HG03139 (cell line): ENCODE results near the gene ZNF778.
A peak's percentile ranks its signal among the peaks of the same experiment; 100 is the strongest.

ENCODE experiments used
- ATAC-seq: cut with Tn5 transposase; IDR thresholded peaks from one replicate; pipeline ENCODE4 v1.9.1; 2021; ENCODE audit not compliant: unreplicated experiment

ZNF778 gene

DNA sequence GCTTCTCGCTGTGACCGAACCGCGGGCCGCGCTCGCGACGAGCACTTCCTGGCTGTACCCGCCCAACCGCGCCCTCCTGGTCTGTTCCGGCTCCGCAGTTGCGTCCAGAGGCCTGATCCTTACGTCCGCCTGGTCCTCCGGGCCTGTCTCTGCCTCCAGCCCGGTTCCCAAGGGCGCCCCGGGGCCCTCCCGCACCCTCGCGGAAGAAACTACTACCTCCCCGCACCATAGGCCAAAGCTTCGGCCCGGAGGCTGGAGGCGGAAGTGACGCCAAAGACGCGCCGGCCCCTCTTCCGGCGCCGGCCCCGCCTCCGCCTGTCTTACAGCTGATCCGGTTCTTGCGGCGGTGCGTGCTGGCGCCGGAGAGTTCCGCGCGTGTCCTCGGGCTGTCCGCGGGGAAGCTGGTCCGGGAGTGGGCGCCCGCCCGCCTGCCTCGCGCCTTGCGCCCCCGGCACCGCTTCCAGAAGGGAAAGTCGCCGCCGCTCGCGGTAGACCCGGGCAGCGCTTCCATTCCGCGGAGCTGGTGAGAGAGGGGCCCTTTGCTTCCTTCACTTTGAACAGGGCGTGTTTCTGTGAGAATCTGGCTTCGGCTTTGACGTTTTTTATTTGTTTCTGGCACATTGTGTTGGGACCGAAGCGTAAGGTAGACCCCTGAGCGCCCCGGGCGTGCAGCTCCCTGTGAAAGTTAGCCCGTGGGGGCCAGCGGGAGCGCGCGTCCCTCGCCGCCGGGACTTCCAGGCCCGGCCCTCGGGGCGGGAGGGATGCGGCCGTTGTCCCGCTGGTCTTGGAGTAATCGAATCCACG, at the start of gene ZNF778:
Gene ZNF778 (plus strand): TSS at position 316 of the 804 bp plus-strand sequence. CDS start 3,425 bp downstream, outside the sequence.
- peak; percentile 81 for ATAC-seq

DNA sequence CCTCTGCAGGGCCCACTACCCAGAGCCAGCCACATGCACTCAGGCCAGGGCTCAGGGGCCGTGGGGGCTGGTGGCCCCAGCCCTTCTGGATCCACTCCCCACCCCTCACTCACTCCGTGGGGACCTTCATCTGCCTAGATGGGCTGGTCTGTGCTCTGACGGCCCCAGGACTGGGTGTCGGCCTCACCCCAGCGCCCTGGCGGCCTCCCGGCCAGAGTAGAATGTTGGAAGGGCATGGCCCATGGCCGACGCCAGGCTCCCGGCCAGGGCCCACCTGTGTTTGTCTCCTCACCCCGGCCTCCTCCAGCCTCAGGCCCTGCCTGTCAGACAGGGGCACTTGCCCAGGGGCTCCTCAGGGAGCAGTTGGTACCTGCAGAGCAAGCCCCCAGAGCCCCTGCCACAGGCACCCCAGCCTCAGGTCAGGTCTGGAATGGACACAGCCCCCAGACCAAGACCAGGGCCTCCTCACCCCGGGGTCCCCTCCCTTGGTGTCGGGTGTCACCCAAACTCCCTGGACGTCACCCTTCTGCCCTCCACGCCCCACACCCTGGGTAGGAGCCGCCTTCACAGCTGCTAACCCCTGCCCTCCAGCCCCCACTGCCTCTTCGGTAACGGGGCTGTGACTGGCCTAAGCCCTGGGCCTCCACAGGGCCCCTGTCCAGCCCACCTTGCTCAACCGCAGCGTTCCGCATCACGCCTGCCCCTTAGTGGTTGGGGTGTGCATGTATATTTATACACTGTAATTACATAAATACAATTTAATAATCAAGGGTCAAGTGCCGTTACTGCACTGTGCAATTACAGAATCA, 48.9 kb upstream of the ZNF778 start:
- no peak for ATAC-seq

DNA sequence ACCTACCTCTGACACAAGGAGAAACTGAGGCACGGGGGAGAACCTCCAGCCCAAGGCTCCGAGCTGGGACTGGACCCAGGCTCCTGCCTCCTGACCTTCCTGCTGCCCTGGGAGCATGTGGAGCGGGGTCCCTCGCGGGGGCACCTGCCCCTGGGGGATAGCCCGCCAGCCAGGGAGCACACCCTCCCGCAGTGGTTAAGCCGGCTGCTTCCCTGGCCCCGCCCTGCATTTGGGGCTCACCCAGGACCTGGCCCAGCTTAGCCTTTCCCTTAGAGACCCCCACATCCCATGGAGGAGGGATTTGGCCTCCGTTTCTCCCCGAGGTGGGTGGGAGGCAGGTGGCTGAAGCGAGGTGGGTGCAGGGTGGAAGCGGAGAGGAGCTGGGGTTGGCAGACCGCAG, 47.7 kb upstream of the ZNF778 start:
- no peak for ATAC-seq

DNA sequence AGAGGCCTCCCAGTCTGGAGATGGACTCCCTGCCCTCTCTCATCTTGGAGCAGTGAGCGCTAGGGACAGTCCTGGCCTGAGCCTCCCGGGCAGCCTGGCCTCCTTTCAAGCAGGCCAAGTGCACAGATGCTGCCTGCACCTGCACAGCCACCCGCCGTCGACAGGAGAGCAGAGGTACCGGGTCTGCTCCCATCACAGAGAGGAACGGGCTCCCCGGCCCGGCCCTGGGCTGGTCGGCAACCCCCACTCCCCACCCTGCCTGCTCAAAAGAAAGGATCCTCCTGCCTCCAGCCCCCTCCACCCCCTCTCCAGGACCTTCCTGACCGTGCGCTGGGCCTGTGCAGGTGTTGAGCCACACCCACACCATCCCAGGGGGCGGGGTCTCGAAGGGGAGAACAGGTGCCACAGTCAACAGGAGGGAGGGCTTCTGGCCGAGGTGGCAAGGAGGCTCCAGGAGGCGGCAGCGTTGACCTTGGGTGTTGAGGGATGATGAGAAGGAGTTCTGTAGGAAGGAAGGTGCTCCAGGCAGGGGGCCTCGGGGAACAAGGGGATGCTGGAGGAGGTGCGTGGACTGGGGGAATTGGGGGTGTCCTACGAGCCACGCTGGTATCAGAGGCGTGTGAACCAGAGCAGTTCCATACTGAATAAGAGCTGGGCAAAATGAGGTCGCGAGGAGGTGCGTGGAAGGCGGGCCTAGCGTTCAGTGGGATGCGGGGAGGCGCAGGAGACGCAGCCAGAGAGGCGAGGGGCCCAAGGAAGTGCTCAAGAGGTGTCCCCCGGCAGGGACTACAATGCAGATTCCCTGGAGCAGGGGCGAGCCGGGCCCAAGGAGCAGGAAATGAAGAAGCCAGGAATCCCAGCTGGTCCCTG, 46.9 kb upstream of the ZNF778 start:
- ATAC-seq = no peak

- ATAC-seq = peak; percentile 81
Observed at GRCh38 chr16:89171216-89172170, 46.0 kb upstream of the ZNF778 start, which contains the start of gene CDH15. TSS of gene CDH15 (plus strand) at chr16:89171748. CDS start at chr16:89171832, 84 bp downstream.

GRCh38 chr16:89172171-89172527, 45.4 kb upstream of the ZNF778 start:
- no peak for ATAC-seq

GRCh38 chr16:89172528-89173173, 44.9 kb upstream of the ZNF778 start:
- ATAC-seq = no peak

DNA sequence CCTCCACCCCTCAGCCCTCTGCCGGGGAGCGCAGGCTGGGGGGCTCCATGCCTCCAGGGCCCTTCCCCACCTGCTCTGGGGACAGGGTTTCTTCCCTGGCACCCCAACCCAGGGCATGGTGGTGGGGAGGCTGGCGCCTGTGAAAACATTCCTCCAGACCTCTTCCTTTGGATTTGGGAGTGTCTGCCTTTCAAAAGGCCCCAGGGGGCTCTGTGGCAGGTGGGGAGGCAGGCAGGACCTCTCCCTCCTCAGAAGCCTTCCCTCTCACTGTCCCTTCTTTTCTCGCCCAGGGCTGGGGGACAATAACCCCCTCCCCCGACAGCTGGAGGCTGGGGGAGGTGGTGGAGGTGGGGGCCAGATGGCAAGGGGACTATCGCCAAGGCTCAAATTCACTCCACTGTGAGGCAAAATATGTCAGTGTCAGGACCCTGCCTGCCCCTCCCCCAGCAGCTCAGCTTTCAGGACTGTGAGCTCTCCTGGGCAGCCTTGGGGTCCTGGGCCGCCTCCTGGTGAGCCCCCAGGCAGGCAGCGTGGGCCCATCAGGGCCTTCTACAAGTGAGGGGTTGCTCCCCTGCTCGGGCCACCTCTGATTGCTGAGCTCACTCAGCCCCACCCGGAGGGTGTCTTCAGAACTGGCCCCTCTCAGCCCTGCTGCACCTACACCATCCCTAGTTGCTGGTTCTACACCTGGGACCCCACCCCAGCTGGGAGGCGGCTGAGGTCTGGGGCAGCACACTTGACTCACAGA, 44.2 kb upstream of the ZNF778 start:
- no peak for ATAC-seq

GRCh38 chr16:89174055-89174827, 43.3 kb upstream of the ZNF778 start:
- ATAC-seq = no peak

- no peak for ATAC-seq
Observed at GRCh38 chr16:89174877-89175276, 42.6 kb upstream of the ZNF778 start.

- no peak for ATAC-seq
Observed at GRCh38 chr16:89175280-89176146, 42.0 kb upstream of the ZNF778 start.

DNA sequence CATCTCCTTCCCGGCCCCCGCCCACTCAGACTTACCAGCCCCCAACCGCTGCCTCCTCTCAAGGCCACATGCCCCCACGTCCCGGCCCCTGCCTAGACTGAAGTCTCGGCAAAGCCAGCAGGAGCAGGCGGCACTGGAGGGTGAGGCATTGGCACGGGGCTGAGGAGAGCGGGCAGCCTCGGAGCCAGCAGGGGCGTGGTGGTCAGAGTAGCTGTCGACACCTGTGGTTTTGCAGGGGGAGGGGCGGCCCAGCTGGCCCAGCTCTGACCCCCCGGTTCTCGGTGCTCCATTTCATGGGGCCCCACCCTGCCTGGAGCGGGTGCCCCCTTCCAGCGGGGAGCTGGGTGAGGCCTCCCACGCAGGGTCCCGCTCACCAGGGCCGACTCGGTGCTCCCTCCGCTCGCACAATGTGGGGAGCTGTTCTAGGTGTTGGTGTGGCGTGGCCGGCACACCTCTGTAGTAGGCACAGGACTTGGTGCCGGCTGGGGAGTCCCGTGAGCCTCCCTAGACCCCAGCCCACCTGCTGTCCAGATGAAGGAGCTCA, 41.3 kb upstream of the ZNF778 start:
- no peak for ATAC-seq

GRCh38 chr16:89176717-89177116, 40.8 kb upstream of the ZNF778 start:
- no peak for ATAC-seq

DNA sequence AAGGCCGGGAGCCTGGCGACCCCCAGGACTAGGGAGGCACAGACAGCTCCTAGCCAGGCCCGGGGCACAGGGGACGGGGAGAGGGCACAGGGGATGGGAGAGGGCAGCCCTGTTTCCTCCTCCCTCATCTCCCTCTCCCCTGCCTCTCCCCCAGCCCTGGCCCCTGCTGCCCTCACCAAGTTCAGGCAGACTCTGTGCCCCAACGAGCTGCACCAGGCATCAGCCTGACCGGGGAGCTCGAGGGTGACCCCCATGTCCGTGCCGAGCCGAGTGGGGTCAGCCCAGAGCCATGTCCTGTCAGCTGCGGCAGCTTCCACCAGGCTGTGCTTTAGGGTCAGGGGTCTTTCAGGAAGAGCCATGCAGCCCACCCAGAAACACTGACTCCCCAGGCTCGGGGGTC, 40.0 kb upstream of the ZNF778 start:
- ATAC-seq = no peak

DNA sequence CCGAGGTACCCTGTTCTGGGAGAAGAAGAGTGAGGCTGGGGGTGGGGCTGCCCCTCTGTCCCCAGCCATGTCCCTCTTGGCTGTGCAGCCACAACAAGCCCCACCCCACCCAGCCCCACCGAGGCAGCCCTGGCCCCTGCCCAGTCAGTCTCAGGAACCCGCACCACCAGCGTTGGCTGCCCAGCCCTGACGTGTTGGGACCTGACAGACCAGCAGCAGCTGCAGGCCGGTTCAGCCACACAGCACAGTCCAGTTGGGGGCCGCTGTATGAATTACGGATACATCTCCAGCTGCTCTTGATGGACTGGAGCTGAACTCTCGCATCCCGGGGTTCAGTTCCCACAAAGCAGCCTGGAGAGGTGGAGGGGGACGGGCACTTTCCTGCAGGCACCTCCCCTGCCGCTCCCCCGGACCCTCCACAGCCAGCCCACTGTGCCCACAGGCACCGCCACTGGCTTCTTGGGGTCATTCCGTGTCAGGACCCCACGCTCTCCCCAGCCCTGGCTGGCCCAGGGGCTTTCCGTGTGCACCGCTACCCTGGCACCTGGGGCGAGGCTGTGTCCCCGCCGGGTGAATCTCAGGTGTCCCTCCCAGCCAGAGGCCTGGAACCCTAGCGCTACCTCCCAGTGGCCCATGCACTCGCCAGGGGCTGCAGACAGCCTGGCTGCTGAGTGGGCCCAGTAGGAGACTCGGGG, 38.9 kb upstream of the ZNF778 start:
- no peak for ATAC-seq

DNA sequence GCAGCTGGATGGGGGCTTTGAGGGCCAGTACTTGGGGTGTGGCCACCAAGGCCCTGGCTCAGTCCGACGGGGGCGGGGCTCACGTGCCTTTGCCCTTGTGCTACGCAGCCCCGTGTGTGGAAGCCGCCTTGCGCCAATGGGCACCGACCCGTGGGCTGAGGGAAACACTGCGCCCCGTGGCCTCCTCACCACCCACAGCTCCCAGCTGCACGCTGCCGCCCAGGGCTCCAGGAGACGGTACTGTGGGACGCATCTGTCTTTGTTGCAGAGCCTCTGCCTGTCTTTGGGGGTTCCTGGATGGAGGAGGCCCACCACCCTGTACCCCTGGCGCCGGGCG, 38.4 kb upstream of the ZNF778 start:
- ATAC-seq = no peak
